Large intestine (tissue), 3 donors: Measurements from ENCODE around the gene DNAJB9. TPM values are rescaled to one million over a fixed set of nuclear protein-coding genes. Genes with fewer than 3 reads are reported as not detected.
"Not testable (repeated sequence)": the region's sequence is repeated elsewhere in the genome, so short reads cannot be mapped to it uniquely, and the experiment has no call there.

Experiments
- DNase-seq, 2 donors: peaks; one replicate each; pipeline versions ENCODE4 v3.0.0 to v3.0.0-alpha.2; 2013
- H3K27ac ChIP-seq: one replicate; pipeline ENCODE4 v1.5.1; 2013; ENCODE audit warnings: low read length
- H3K27me3 ChIP-seq: 2 replicates; pipeline ENCODE4 v1.6.1; 2013; ENCODE audit warnings: low read length; ENCODE audit not compliant: control insufficient read depth, insufficient read depth
- H3K36me3 ChIP-seq: 2 replicates; pipeline ENCODE4 v1.6.1; 2013; ENCODE audit warnings: low read length; ENCODE audit not compliant: control insufficient read depth, insufficient read depth
- H3K4me1 ChIP-seq: one replicate; pipeline ENCODE4 v1.6.1; 2013; ENCODE audit warnings: low read length; ENCODE audit not compliant: control insufficient read depth, insufficient read depth
- H3K4me3 ChIP-seq: one replicate; pipeline ENCODE4 v1.5.1; 2013; ENCODE audit warnings: low read length
- H3K9me3 ChIP-seq: one replicate; pipeline ENCODE4 v1.6.1; 2013; ENCODE audit warnings: mild to moderate bottlenecking, low read depth, low read length, moderate library complexity; ENCODE audit not compliant: control insufficient read depth
- WGBS: methylation state at CpG from one replicate; pipeline ENCODE4 v1.1.5; 2013; ENCODE audit warnings: low lambda C conversion rate; ENCODE audit not compliant: insufficient coverage; 5-methylcytosine and 5-hydroxymethylcytosine counted together
- polyA plus RNA-seq: library from polyadenylated mRNA; unstranded; fragments of 120-200 nt; gene quantifications from one replicate; pipeline ENCODE4 v1.2.1, GENCODE V29; 2013

The DNAJB9 gene
- polyA plus RNA-seq, 1 donor = 30.5 TPM

DNA sequence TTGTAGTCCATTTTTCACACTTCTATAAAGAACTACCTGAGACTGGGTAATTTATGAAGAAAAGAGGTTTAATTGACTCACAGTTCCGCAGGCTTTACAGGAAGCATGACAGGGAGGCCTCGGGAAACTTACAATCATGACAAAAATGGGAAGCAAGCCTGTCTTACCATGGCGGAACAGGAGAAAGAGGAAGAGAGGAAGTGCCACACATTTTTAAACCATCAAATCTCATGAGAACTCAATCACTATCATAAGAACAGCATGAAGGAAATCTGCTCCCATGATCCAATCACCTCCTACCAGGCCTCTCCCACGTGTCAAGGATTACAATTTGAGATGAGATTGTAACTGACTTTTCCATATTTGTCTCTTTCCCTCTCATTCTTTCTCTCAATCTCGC is 34.4 kb upstream of the DNAJB9 start:
- WGBS = 100% methylated on average over 1 of the region's 5 CpGs
- no peak overlapping the region for H3K4me3 ChIP-seq
- no peaks in the 10 kb centered on the region for H3K36me3 ChIP-seq
- no peaks in the 10 kb centered on the region for H3K9me3 ChIP-seq
- no peak for DNase-seq
- no peaks in the 10 kb centered on the region for H3K27me3 ChIP-seq
- no peak overlapping the region for H3K27ac ChIP-seq
- no peaks in the 10 kb centered on the region for H3K4me1 ChIP-seq

DNA sequence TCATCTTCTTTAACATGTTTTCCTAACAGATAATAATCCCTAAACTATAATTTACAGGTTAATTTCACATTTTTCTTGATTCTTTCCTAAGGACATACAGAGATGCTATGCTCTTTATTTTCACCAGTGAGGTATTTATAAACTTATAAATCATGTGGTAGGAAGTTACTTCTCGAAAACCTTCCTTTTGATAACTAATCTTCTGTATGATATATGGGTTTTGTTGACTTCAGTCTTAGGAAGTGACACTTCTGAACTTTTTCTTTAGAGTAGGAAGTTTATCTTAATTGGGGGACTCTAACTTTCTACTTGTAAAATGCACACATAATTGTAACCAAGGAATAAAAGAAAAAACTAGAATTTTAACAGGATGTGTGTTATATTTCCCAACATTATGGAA is 33.9 kb upstream of the DNAJB9 start:
- no peak for DNase-seq
- H3K27ac ChIP-seq = no peak overlapping the region
- H3K27me3 ChIP-seq = no peaks in the 10 kb centered on the region
- H3K4me3 ChIP-seq = no peak overlapping the region
- H3K36me3 ChIP-seq = no peaks in the 10 kb centered on the region
- no peaks in the 10 kb centered on the region for H3K9me3 ChIP-seq
- H3K4me1 ChIP-seq = no peaks in the 10 kb centered on the region
- no CpG with 5 or more reads among the region's 1 CpG for WGBS

DNA sequence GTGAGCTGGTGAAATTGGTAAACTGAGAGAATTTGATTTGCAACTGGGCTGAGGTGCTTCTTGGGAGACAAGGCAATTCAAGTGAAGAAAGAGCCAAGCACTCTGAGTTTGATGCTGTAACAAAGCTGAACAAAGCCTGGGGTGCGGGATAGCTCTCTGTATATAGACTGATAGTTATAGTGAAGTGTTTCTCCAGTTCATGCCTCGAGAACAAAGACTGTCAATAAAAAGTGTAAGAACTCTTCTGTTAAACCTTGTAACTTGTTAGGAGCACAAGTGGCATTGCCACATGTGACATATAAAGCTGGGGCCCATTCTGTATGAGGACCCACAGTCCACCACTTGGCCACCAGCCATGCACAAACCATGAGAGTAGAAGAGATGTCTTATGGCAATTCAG is 32.4 kb upstream of the DNAJB9 start:
- H3K4me1 ChIP-seq = no peaks in the 10 kb centered on the region
- no peak overlapping the region for H3K4me3 ChIP-seq
- no peaks in the 10 kb centered on the region for H3K9me3 ChIP-seq
- no CpG with 5 or more reads among the region's 2 CpGs for WGBS
- H3K27ac ChIP-seq = no peak overlapping the region
- H3K36me3 ChIP-seq = no peaks in the 10 kb centered on the region
- no peaks in the 10 kb centered on the region for H3K27me3 ChIP-seq
- DNase-seq = no peak

DNA sequence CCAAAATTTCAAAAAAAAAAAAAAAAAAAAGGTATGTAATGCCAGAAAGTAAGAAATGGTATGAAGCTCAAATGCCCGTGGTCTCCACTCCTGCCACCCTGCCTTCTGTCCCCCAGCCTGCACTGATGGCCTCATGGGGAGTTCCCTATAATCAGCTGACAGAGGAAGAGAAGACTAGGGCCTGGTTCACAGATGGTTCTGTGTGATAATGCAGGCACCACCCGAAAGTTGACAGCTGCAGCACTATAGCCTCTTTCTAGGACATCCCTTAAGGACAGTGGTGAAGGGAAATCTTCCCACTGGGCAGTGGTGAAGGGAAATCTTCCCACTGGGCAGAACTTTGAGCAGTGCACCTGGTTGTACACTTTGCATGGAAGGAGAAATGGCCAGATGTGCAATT is 31.4 kb upstream of the DNAJB9 start:
- not testable (repeated sequence) for H3K4me1 ChIP-seq, H3K4me3 ChIP-seq, H3K27ac ChIP-seq, H3K27me3 ChIP-seq, DNase-seq, H3K36me3 ChIP-seq, H3K9me3 ChIP-seq
- no CpG with 5 or more reads among the region's 2 CpGs for WGBS

DNA sequence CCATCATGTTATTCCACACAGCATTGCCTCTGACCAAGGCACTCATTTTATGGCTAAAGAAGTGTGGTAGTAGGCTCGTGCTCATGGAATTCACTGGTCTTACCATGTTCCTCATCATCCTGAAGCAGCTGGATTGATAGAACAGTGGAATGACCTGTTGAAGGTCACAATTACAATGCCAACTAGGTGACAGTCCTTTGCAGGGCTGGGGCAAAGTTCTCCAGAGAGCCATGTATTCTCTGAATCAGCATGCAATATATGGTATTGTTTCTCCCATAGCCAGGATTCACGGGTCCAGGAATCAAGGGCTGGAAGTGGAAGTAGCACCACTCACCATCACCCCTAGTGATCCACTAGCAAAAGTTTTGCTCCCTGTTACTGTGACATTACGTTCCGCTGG is 31.0 kb upstream of the DNAJB9 start:
- not testable (repeated sequence) for H3K27me3 ChIP-seq, H3K36me3 ChIP-seq, H3K4me3 ChIP-seq, H3K27ac ChIP-seq, H3K4me1 ChIP-seq, DNase-seq, H3K9me3 ChIP-seq
- no CpG with 5 or more reads among the region's 4 CpGs for WGBS

DNA sequence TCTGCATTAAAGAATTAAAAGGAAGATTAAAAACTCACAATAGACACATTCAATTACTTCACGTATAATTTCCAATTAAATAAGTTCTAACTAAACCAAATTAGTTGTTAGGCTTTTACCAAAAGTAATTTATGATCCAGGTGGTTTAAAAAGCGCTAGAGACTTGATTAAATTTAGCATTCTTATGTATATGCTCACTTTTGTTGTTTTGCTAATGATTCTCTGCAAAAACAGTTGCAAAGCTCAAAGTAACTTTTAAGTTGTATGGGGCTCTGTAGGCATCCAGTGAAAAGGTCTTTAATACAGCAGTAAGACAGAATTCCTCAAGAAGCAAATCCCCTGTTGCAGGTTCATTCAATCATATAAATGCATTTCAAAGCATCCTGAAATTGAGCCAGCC is 28.2 kb upstream of the DNAJB9 start:
- Histone ChIP-seq H3K27me3 (no peaks in the 10 kb centered on the region), H3K27ac (no peak overlapping the region), H3K4me3 (no peak overlapping the region), H3K4me1 (no peaks in the 10 kb centered on the region), H3K36me3 (no peaks in the 10 kb centered on the region), H3K9me3 (no peaks in the 10 kb centered on the region)
- no peak for DNase-seq
- WGBS = no CpG with 5 or more reads among the region's 2 CpGs

DNA sequence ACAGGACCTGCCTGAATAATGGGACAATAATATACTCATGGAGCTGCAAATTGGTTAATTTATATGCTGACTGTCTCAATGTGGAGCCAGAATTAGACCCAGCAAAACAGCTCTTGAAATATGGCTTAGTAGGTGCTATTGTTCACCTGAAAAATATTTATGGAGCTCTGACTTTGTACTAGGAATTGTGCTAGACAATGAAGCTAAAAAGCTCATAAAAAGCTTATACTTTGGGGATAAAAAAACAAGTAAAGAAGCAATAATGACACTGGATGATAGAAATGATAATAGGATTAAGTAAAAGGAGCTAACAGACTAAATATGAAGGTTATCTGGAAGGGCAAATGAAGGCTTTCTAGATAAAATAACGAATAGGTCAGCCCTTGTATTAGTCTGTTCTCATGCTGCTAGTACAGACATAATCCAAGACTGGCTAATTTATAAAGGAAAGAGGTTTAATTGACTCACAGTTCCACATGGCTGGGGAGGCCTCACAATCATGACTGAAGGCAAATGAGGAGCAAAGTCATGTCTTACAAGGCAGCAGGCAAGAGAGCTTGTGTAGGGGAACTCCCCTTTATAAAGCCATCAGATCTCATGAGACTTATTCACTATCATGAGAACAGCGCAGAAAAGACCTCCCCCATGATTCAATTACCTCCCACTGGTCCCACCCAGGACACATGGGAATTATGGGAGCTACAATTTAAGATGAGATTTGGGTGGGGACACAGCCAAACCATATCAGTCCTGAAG is 21.4 kb upstream of the DNAJB9 start:
- not testable (repeated sequence) for H3K36me3 ChIP-seq, H3K4me1 ChIP-seq, H3K9me3 ChIP-seq, H3K27me3 ChIP-seq, H3K27ac ChIP-seq, DNase-seq, H3K4me3 ChIP-seq
- WGBS = 80% methylated on average over 1 of the region's 2 CpGs

DNA sequence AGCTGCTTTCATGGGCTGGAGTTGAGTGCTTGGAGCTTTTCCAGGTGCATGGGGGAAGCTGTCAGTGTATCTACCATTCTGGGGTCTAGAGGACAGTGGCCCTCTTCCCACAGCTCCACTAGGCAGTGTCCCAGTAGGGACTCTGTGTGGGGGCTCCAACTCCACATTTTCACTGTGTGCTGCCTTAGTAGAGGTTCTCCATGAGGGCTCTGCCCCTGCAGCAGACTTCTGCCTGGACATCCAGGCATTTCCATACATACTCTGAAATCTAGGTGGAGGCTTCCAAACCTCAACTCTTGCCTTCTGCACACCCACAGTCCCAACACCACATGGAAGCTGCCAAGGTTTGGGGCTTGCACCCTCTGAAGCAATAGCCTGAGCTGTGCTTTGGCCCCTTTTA is 13.0 kb upstream of the DNAJB9 start:
- not testable (repeated sequence) for H3K4me1 ChIP-seq, H3K4me3 ChIP-seq, H3K27me3 ChIP-seq, DNase-seq, H3K27ac ChIP-seq, H3K36me3 ChIP-seq
- peaks cover 18% of the 10 kb centered on the region for H3K9me3 ChIP-seq

DNA sequence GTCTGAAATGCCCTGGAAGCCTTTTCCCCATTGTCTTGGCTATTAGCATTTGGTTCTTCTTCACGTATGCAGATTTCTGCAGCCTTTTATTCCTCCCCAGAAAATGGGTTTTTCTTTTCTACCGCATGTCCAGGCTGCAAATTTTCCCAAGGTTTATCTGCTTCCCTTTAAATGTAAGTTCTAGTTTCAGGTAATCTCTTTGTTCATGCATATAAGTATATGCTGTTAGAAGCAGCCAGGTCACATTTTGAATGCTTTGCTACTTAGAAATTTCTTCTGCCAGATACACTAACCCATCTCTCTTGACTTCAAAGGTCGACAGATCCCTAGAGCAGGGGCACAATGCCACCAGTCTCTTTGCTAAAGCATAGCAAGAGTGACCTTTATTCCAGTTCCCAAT is 12.5 kb upstream of the DNAJB9 start:
- Histone ChIP-seq H3K9me3 (peaks cover 18% of the 10 kb centered on the region), H3K36me3 (no peaks in the 10 kb centered on the region), H3K27ac (no peak overlapping the region), H3K27me3 (no peaks in the 10 kb centered on the region), H3K4me1 (no peaks in the 10 kb centered on the region), H3K4me3 (no peak overlapping the region)
- 93% methylated on average over 2 of the region's 3 CpGs for WGBS
- no peak for DNase-seq

DNA sequence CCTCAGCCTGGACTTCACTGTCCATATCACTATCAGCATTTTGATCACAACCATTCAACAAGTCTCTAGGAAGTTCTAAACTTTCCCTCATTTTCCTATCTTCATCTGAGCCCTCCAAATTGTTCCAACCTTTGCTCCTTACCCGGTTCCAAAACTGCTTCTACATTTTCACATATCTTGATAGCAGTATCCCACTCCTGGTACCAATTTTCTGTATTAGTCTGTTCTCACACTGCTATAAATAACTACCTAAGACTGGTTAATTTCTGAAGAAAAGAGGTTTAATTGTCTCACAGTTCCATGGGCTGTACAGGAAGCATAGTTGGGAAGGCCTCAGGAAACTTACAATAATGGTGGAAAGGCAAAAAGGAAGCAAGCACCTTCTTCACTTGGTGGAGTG is 12.1 kb upstream of the DNAJB9 start:
- no peak for DNase-seq
- H3K27me3 ChIP-seq = no peaks in the 10 kb centered on the region
- 100% methylated on average over 1 of the region's 1 CpG for WGBS
- no peaks in the 10 kb centered on the region for H3K36me3 ChIP-seq
- H3K4me3 ChIP-seq = no peak overlapping the region
- peaks cover 18% of the 10 kb centered on the region for H3K9me3 ChIP-seq
- no peak overlapping the region for H3K27ac ChIP-seq
- H3K4me1 ChIP-seq = no peaks in the 10 kb centered on the region

DNA sequence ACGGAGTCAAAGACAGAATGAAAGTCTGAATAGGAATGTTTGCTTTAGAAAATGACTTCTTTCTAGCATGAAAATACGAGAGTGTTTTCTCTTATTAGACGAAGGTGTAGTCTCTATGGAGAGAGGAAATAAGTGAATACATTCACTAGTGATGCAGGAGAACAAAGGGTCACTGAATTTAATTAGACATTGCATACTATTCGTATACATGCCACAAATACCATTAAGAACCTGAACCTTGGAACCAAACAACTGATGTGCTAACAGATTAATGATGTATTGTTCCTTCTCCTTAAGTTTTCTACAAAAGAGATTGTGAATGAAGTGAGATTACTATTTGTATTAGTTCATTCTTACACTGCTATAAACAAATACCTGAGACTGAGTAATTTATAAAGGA is 10.4 kb upstream of the DNAJB9 start:
- H3K4me1 ChIP-seq = no peaks in the 10 kb centered on the region
- no peaks in the 10 kb centered on the region for H3K36me3 ChIP-seq
- H3K4me3 ChIP-seq = no peak overlapping the region
- H3K9me3 ChIP-seq = peaks cover 18% of the 10 kb centered on the region
- DNase-seq = no peak
- WGBS = 100% methylated on average over 1 of the region's 4 CpGs
- H3K27me3 ChIP-seq = no peaks in the 10 kb centered on the region
- H3K27ac ChIP-seq = no peak overlapping the region
